Spleen (tissue), 11 donors: Measurements from ENCODE around the gene SH3RF3. TPM values are rescaled to one million over a fixed set of nuclear protein-coding genes. Genes with fewer than 3 reads are reported as not detected.

Experiments
- DNase-seq: peaks from one replicate; pipeline ENCODE4 v3.0.0-alpha.2; 2020
- H3K27ac ChIP-seq, 8 donors: fragments of 200-600 bp; sonication (generic) in 7 of 8; 1 replicate in 4 of 8; 2 replicates in 4 of 8; pipeline versions ENCODE4 v1.5.0 to v1.8.0; 2016 to 2021; ENCODE audit warnings: inconsistent platforms in 4 of 8, mild to moderate bottlenecking in 4 of 8, moderate library complexity in 1 of 8
- H3K27me3 ChIP-seq, 7 donors: fragments of 200-600 bp; sonication (generic) in 6 of 7; replicated peaks in 1 of 7; 1 replicate in 4 of 7; 2 replicates in 3 of 7; pipeline versions ENCODE4 v1.5.0 to v1.8.0; 2016 to 2021; ENCODE audit warnings: inconsistent platforms in 3 of 7, mild to moderate bottlenecking in 1 of 7
- H3K36me3 ChIP-seq, 6 donors: fragments of 200-600 bp; sonication (generic) in 5 of 6; 1 replicate in 4 of 6; 2 replicates in 2 of 6; pipeline versions ENCODE4 v1.5.0 to v1.8.0; 2016 to 2021; ENCODE audit warnings: inconsistent platforms in 2 of 6
- H3K4me1 ChIP-seq, 6 donors: fragments of 200-600 bp; sonication (generic) in 5 of 6; 1 replicate in 3 of 6; 2 replicates in 3 of 6; pipeline versions ENCODE4 v1.5.0 to v1.8.0; 2016 to 2021; ENCODE audit warnings: inconsistent platforms in 3 of 6
- H3K4me3 ChIP-seq, 8 donors: fragments of 200-600 bp; sonication (generic) in 7 of 8; 1 replicate in 4 of 8; 2 replicates in 4 of 8; pipeline versions ENCODE4 v1.5.0 to v1.8.0; 2016 to 2021; ENCODE audit warnings: inconsistent platforms in 4 of 8, mild to moderate bottlenecking in 4 of 8, moderate library complexity in 2 of 8
- H3K9me3 ChIP-seq, 8 donors: fragments of 200-600 bp; sonication (generic) in 7 of 8; 1 replicate in 4 of 8; 2 replicates in 4 of 8; pipeline versions ENCODE4 v1.5.0 to v1.8.0; 2016 to 2021; ENCODE audit warnings: inconsistent platforms in 4 of 8
- CTCF ChIP-seq, 11 experiments: fragments of 200-600 bp in 7 of 11; fragments of 450-650 bp in 4 of 11; sonication (generic) in 4 of 11; IDR thresholded peaks in 8 of 11; conservative IDR thresholded peaks in 3 of 11; 1 replicate in 7 of 11; 2 replicates in 4 of 11; pipeline versions ENCODE4 v1.4.0 to v1.8.0; 2016 to 2021; ENCODE audit warnings: antibody characterized with exemption in 11 of 11, inconsistent platforms in 4 of 11, mild to moderate bottlenecking in 1 of 11
- POLR2A ChIP-seq, 3 donors: fragments of 450-650 bp; IDR thresholded peaks; one replicate each; pipeline ENCODE4 v1.5.1; 2017; ENCODE audit warnings: antibody characterized with exemption in 3 of 3, mild to moderate bottlenecking in 1 of 3
- POLR2AphosphoS5 ChIP-seq, 3 donors: sonication (generic); formaldehyde crosslinking; IDR thresholded peaks; one replicate each; pipeline ENCODE4 v1.5.1; 2017; ENCODE audit warnings: antibody characterized with exemption in 3 of 3
- WGBS, 5 donors: extraction: QIAGEN DNeasy Blood & Tissue Kit in 3 of 5; methylation state at CpG; one replicate each; pipeline versions ENCODE4 v1.1.5 to v1.1.7; 2013 to 2018; 5-methylcytosine and 5-hydroxymethylcytosine counted together
- intact Hi-C: fragments of 100-400 bp; cut with DNase I; formaldehyde crosslinking; loops from one replicate; pipeline ENCODE4 v1.15.0; 2023; ENCODE audit warnings: low total_unique reads
- polyA plus RNA-seq, 3 donors: library from polyadenylated mRNA; stranded (reverse); fragments of 200-250 nt; gene quantifications; one replicate each; pipeline ENCODE4 v1.2.1, GENCODE V29; 2013
- total RNA-seq, 7 donors: library from RNA; depleted of rRNA in 3 of 7; stranded (reverse); fragments of >200 nt in 3 of 7; fragmentation: NEBNext Ultra II Directional in 4 of 7; extraction: Animal tissue kit (Norgen Biotek cat#: 25700) in 4 of 7; gene quantifications; one replicate each; pipeline versions ENCODE4 v1.1.0 to v1.2.1, GENCODE V29; 2016 to 2021
- donor health status: healthy with polysubstance abuse.
- donor health status: DM: no; HTN: no; CAD: no; lungs with moderate emphysema.
- donor health status: DM: no; HTN: no; CAD: no.
- donor health status: Bipolar disorder and iron deficiency.
- donor health status: healthy.
- donor health status: DM: no; HTN: no; CAD: no.
- donor health status: DM: yes; HTN: yes; CAD: no.

Gene SH3RF3
- total and polyA plus RNA-seq, 10 donors: 1.3 to 7.6 (median 4.7) TPM

DNA sequence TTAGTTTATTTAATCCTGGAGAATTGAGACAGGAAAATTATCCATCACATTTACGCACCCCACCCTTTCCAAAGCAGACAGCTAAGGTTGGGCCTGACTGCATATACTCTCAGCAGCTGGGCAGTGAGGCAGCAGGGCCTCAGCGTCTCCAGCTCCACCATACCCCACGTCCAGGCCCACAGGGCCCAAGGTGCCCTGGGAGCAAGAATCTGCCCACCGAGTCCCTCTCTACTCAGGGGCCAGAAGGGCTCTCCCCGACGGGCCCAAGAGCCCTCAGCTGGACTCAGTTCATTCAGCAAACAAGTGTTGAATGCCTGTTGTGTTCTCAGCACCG is 358.5 kb downstream of the SH3RF3 start:
- Histone ChIP-seq H3K27ac (no peak overlapping the region), H3K4me3 (no peak overlapping the region), H3K36me3 (peaks cover 0 to 7% (median 0%) of the 10 kb centered on the region in 6 donors), H3K9me3 (no peaks in the 10 kb centered on the region), H3K4me1 (peaks cover 0 to 31% (median 0%) of the 10 kb centered on the region in 6 donors), H3K27me3 (no peaks in the 10 kb centered on the region)
- TF ChIP-seq CTCF (IDR thresholded peaks at IDR 0.05 in 8 of 11, conservative IDR thresholded peaks at IDR 0.05 in 3 of 11) (no peak), POLR2AphosphoS5 (IDR thresholded peaks at IDR 0.05) (no peak)
- intact Hi-C loops: no loop called here
- WGBS, 5 donors: 82 to 95% (median 88%) methylated on average over 7 of the region's 7 CpGs
- no peak for DNase-seq

- peaks cover 0 to 8% (median 0%) of the 10 kb centered on the region in 6 donors for H3K36me3 ChIP-seq
- H3K27me3 ChIP-seq: no peaks in the 10 kb centered on the region
- no peak overlapping the region for H3K4me3 ChIP-seq
- peak in 2 of 3 donors; percentile 41 to 44 for TF ChIP-seq POLR2AphosphoS5 (IDR thresholded peaks at IDR 0.05)
- TF ChIP-seq POLR2A (IDR thresholded peaks at IDR 0.05): no peak
- no peaks in the 10 kb centered on the region for H3K9me3 ChIP-seq
- H3K27ac ChIP-seq: no peak overlapping the region
- 78 to 88% (median 81%) methylated on average over 13 to 14 of the region's 14 CpGs for WGBS, 5 donors
- H3K4me1 ChIP-seq: peaks cover 0 to 25% (median 0%) of the 10 kb centered on the region in 6 donors
- intact Hi-C loops: no loop called here
- DNase-seq: no peak
Observed at GRCh38 chr2:109487871-109488655, 359.1 kb downstream of the SH3RF3 start.

- no peak for TF ChIP-seq CTCF (IDR thresholded peaks at IDR 0.05 in 8 of 11, conservative IDR thresholded peaks at IDR 0.05 in 3 of 11)
- TF ChIP-seq POLR2AphosphoS5 (IDR thresholded peaks at IDR 0.05): no peak
- no peak for TF ChIP-seq POLR2A (IDR thresholded peaks at IDR 0.05)
- intact Hi-C loops: no loop called here
- Histone ChIP-seq H3K27me3 (no peaks in the 10 kb centered on the region), H3K36me3 (peaks cover 0 to 8% (median 0%) of the 10 kb centered on the region in 6 donors), H3K4me1 (peaks cover 0 to 16% (median 0%) of the 10 kb centered on the region in 6 donors), H3K9me3 (no peaks in the 10 kb centered on the region), H3K27ac (no peak overlapping the region), H3K4me3 (no peak overlapping the region)
- 83 to 99% (median 91%) methylated on average over 9 of the region's 9 CpGs for WGBS, 5 donors
- no peak for DNase-seq
Observed at GRCh38 chr2:109489296-109489695, 360.3 kb downstream of the SH3RF3 start.

DNA sequence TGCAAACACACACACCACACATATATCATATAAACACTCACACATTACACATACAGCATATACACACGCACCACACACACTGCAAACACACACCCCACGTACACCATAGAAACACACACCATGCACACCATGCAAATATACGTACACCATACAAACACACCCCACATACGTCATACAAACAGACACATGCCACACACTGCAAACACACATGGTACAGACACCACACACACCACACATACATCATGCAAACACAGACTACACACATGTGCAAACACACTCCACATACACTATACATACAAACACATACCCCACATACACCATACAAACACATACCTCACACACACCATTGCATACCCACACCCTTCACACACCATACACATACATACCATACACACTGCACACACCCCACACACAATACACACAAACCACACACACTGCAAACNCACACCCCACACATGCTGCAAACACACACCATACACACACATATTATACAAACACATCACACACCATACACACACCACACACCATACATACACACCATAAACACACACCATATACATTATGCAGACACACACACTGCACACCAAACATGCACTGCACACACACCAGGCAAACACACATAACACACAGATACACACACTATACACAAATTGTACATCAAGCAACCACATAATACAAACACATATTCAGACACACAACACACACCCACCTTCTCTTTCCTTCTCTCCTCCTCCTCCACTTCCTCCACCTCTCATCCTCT is 364.4 kb downstream of the SH3RF3 start:
- whole genome bisulfite sequencing, 5 donors: 49 to 97% (median 71%) methylated on average over 4 of the region's 4 CpGs
- no peak overlapping the region for H3K27ac ChIP-seq
- intact Hi-C loops: no loop called here
- TF ChIP-seq CTCF (IDR thresholded peaks at IDR 0.05 in 8 of 11, conservative IDR thresholded peaks at IDR 0.05 in 3 of 11): no peak
- no peak for TF ChIP-seq POLR2AphosphoS5 (IDR thresholded peaks at IDR 0.05)
- TF ChIP-seq POLR2A (IDR thresholded peaks at IDR 0.05): no peak
- no peaks in the 10 kb centered on the region for H3K9me3 ChIP-seq
- no peak overlapping the region for H3K4me3 ChIP-seq
- H3K36me3 ChIP-seq: peaks cover 0 to 8% (median 0%) of the 10 kb centered on the region in 6 donors
- H3K4me1 ChIP-seq: peaks cover 0 to 16% (median 8%) of the 10 kb centered on the region in 6 donors
- DNase-seq: no peak
- H3K27me3 ChIP-seq: no peaks in the 10 kb centered on the region
